CD4-positive, alpha-beta T cell treated with Interleukin-17A for 1 hour (primary cell): ENCODE measurements around the gene OR1M1.

Experiments used
- DNase-seq: peaks from one replicate; pipeline ENCODE4 v3.0.0-alpha.2; 2020

Gene OR1M1

GRCh38 chr19:9075064-9075949, 11.6 kb upstream of the OR1M1 start:
- DNase-seq: no peak

GRCh38 chr19:9076901-9077300, 10.0 kb upstream of the OR1M1 start:
- DNase-seq: no peak

- DNase-seq: no peak
Measured at GRCh38 chr19:9078651-9079050, 8.2 kb upstream of the OR1M1 start.

- no peak for DNase-seq
Measured at GRCh38 chr19:9107375-9107774, 20.5 kb downstream of the OR1M1 start, which contains the start of gene OR7G2. Gene OR7G2, minus strand, starts transcription at chr19:9107475. Its CDS starts 4,232 bp downstream, at chr19:9103243.

GRCh38 chr19:9109959-9110358, 23.1 kb downstream of the OR1M1 start:
- no peak for DNase-seq

- no peak for DNase-seq
Measured at GRCh38 chr19:9115307-9115813, 28.5 kb downstream of the OR1M1 start, which contains the start of gene OR7G1. Gene OR7G1, minus strand, starts transcription at chr19:9115763. Its CDS starts 0 bp downstream, at chr19:9115763.

GRCh38 chr19:9116547-9116946, 29.7 kb downstream of the OR1M1 start:
- no peak for DNase-seq

- no peak for DNase-seq
Measured at GRCh38 chr19:9126900-9127405, 40.1 kb downstream of the OR1M1 start, which contains the start of gene OR7G3. Gene OR7G3, minus strand, starts transcription at chr19:9126950. Its CDS starts 0 bp downstream, at chr19:9126950.

- no peak for DNase-seq
Measured at GRCh38 chr19:9128171-9128570, 41.3 kb downstream of the OR1M1 start.

- peak; percentile 10 for DNase-seq
Measured at GRCh38 chr19:9130965-9131364, 44.1 kb downstream of the OR1M1 start.

GRCh38 chr19:9132422-9132821, 45.6 kb downstream of the OR1M1 start:
- no peak for DNase-seq

- DNase-seq: no peak
Measured at GRCh38 chr19:9139609-9140158, 52.8 kb downstream of the OR1M1 start.

GRCh38 chr19:9140159-9140874, 53.5 kb downstream of the OR1M1 start, which contains the start of gene ZNF317:
Gene ZNF317, plus strand, starts transcription at chr19:9140397. Its CDS starts 15,620 bp downstream, at chr19:9156017.
- DNase-seq: peak; percentile 94

GRCh38 chr19:9144920-9145319, 58.1 kb downstream of the OR1M1 start:
- DNase-seq: no peak
